GM23248 (cell line): Measurements from ENCODE around the gene VPS35L.

Experiments used
- EZH2 ChIP-seq: fragments of 200-600 bp; sonication (generic); IDR thresholded peaks from 2 replicates; pipeline ENCODE4 v1.6.1; 2018; ENCODE audit warnings: antibody characterized with exemption, mild to moderate bottlenecking; ENCODE audit not compliant: insufficient read depth, poor library complexity, severe bottlenecking
- EZH2phosphoT487 ChIP-seq: fragments of 200-600 bp; sonication (generic); IDR thresholded peaks from 2 replicates; pipeline ENCODE4 v1.6.1; 2018; ENCODE audit warnings: antibody characterized with exemption, moderate library complexity, mild to moderate bottlenecking, low read depth; ENCODE audit not compliant: insufficient read depth

DNA sequence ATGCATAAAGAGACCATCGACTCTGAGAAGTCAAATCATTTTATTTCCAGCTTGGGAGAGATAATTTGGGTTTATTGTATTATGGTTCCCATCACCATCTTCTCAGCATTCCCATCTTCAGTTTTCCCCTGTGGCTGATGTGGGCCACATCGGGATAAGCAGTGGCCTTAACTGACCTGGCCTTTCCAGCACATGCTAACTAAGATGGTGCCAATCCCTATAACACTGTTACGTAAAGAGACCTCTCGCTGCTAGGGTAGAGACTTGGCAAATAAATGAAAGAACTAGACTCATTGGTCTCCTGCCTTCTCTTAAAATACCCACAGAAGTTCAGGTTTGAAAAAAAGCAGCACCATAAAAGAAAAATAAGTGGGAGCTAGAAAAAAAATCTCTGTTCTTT lies 49.4 kb downstream of the VPS35L start:
- no peak for TF ChIP-seq EZH2
- TF ChIP-seq EZH2phosphoT487 = no peak
